Fibroblast of lung (primary cell): ENCODE data around the gene VMAC. TPM values are rescaled to one million over a fixed set of nuclear protein-coding genes. Genes with fewer than 3 reads are reported as not detected.

Source experiments
- DNase-seq, 2 donors: peaks; one replicate each; pipeline versions ENCODE4 v3.0.0 to v3.0.0-alpha.2; 2010; ENCODE audit warnings: low read depth in 2 of 2
- H2AFZ ChIP-seq: 2 replicates; pipeline ENCODE4 v1.5.1; 2012; ENCODE audit warnings: low read length, control low read depth, inconsistent platforms
- H3K27ac ChIP-seq: 2 replicates; pipeline ENCODE4 v1.5.1; 2011; ENCODE audit warnings: low read length, control low read depth; ENCODE audit not compliant: insufficient read depth
- H3K27me3 ChIP-seq: 2 replicates; pipeline ENCODE4 v1.5.1; 2011; ENCODE audit warnings: mild to moderate bottlenecking, low read length; ENCODE audit not compliant: control insufficient read depth, insufficient read depth
- H3K36me3 ChIP-seq: 2 replicates; pipeline ENCODE4 v1.5.1; 2011; ENCODE audit warnings: low read length; ENCODE audit not compliant: control insufficient read depth, insufficient read depth
- H3K4me1 ChIP-seq: 2 replicates; pipeline ENCODE4 v1.5.1; 2011; ENCODE audit warnings: low read length; ENCODE audit not compliant: control insufficient read depth, insufficient read depth; ENCODE audit errors: extremely low read depth
- H3K4me2 ChIP-seq: 2 replicates; pipeline ENCODE4 v1.5.1; 2011; ENCODE audit warnings: low read length, control low read depth; ENCODE audit not compliant: insufficient read depth; ENCODE audit errors: extremely low read depth
- H3K4me3 ChIP-seq, 4 experiments: fragments of 200-600 bp in 1 of 4; sonication (generic) in 1 of 4; replicated peaks in 1 of 4; 2 replicates each; pipeline ENCODE4 v1.5.1; 2011 to 2016; ENCODE audit warnings: low read length in 4 of 4, low read depth in 3 of 4, mild to moderate bottlenecking in 3 of 4, control low read depth in 2 of 4, inconsistent platforms in 1 of 4, mixed read lengths in 1 of 4; ENCODE audit not compliant: insufficient read depth in 1 of 4; ENCODE audit errors: control extremely low read depth in 1 of 4
- H3K79me2 ChIP-seq: 2 replicates; pipeline ENCODE4 v1.5.1; 2012; ENCODE audit warnings: mild to moderate bottlenecking, low read length, inconsistent platforms; ENCODE audit not compliant: control insufficient read depth, insufficient read depth
- H3K9ac ChIP-seq: 2 replicates; pipeline ENCODE4 v1.5.1; 2011; ENCODE audit warnings: mild to moderate bottlenecking, low read length, control low read depth; ENCODE audit not compliant: insufficient read depth
- H3K9me3 ChIP-seq: 2 replicates; pipeline ENCODE4 v1.5.1; 2012; ENCODE audit warnings: low read depth, low read length; ENCODE audit not compliant: control insufficient read depth, insufficient read depth
- H4K20me1 ChIP-seq: 2 replicates; pipeline ENCODE4 v1.5.1; 2011; ENCODE audit warnings: low read length; ENCODE audit not compliant: control insufficient read depth, insufficient read depth; ENCODE audit errors: extremely low read depth
- EZH2 ChIP-seq: IDR thresholded peaks from 2 replicates; pipeline ENCODE4 v1.5.1; 2012; ENCODE audit warnings: low read length, control low read depth, mild to moderate bottlenecking; ENCODE audit errors: missing control alignments
- polyA plus RNA-seq, 2 donors: library from polyadenylated mRNA; depleted of rRNA in 1 of 2; stranded (reverse) in 1 of 2; unstranded in 1 of 2; fragments of >200 nt; gene quantifications; 2 replicates each; pipeline ENCODE4 v1.2.1, GENCODE V29; 2011 to 2012; ENCODE audit warnings: missing spikeins in 1 of 2
- total RNA-seq: library from RNA; depleted of rRNA; stranded (reverse); fragments of >200 nt; gene quantifications from 2 replicates; pipeline ENCODE4 v1.2.1, GENCODE V29; 2014
- TF ChIP-seq, protein P1 (sequence below), 2 donors: IDR thresholded peaks in 1 of 2; conservative IDR thresholded peaks in 1 of 2; 1 replicate in 1 of 2; 2 replicates in 1 of 2; pipeline ENCODE4 v1.5.1; 2011 to 2012; ENCODE audit warnings: low read length in 2 of 2, control low read depth in 1 of 2, inconsistent platforms in 1 of 2, low read depth in 1 of 2, mild to moderate bottlenecking in 1 of 2

Gene VMAC
- total and polyA plus RNA-seq, 2 donors (not counting 1 experiment from before 2014, with no cell fraction given) = 1.7 to 8.3 TPM

DNA sequence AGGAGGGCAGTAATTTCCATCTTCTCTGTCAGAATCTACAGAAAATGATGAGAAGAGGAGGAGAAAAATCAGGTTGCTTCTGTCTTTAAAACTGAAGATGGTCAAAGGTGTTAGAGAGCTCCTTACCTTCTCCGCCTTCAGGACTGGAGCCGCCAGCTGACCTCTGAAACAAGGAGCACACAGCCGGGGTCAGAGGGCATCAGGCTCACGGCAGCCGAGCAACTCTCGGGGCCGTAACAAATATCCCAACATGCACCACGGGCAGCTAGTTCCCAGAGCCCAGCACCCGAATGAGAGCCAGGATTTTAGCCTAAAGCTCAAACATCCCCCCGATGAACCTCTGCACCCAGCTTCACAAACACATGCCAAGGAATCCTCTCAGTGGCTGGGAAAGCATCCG, 37.0 kb downstream of the VMAC start:
- no peaks in the 10 kb centered on the region for H4K20me1 ChIP-seq
- peaks cover 6% of the 10 kb centered on the region for H3K36me3 ChIP-seq
- H3K27me3 ChIP-seq = no peaks in the 10 kb centered on the region
- TF ChIP-seq, protein P1, sequence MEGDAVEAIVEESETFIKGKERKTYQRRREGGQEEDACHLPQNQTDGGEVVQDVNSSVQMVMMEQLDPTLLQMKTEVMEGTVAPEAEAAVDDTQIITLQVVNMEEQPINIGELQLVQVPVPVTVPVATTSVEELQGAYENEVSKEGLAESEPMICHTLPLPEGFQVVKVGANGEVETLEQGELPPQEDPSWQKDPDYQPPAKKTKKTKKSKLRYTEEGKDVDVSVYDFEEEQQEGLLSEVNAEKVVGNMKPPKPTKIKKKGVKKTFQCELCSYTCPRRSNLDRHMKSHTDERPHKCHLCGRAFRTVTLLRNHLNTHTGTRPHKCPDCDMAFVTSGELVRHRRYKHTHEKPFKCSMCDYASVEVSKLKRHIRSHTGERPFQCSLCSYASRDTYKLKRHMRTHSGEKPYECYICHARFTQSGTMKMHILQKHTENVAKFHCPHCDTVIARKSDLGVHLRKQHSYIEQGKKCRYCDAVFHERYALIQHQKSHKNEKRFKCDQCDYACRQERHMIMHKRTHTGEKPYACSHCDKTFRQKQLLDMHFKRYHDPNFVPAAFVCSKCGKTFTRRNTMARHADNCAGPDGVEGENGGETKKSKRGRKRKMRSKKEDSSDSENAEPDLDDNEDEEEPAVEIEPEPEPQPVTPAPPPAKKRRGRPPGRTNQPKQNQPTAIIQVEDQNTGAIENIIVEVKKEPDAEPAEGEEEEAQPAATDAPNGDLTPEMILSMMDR (conservative IDR thresholded peaks at IDR 0.05 in 1 of 2, IDR thresholded peaks at IDR 0.05 in 1 of 2; ENCODE audit: low read depth in 1 of 2, low read length in 2 of 2) = no peak
- TF ChIP-seq EZH2 = no peak
- H2AFZ ChIP-seq = no peak overlapping the region
- no peak overlapping the region for H3K4me3 ChIP-seq
- no peak overlapping the region for H3K27ac ChIP-seq
- no peak for DNase-seq
- H3K4me2 ChIP-seq = no peak overlapping the region
- H3K4me1 ChIP-seq = peaks cover 16% of the 10 kb centered on the region
- peaks cover 28% of the 10 kb centered on the region for H3K79me2 ChIP-seq
- H3K9ac ChIP-seq = no peak overlapping the region
- no peaks in the 10 kb centered on the region for H3K9me3 ChIP-seq

GRCh38 chr19:5943045-5943444, 38.4 kb downstream of the VMAC start:
- TF ChIP-seq, protein P1 (conservative IDR thresholded peaks at IDR 0.05 in 1 of 2, IDR thresholded peaks at IDR 0.05 in 1 of 2; ENCODE audit: low read depth in 1 of 2, low read length in 2 of 2) = no peak
- TF ChIP-seq EZH2 = no peak
- Histone ChIP-seq H3K4me1 (peaks cover 18% of the 10 kb centered on the region), H3K27me3 (no peaks in the 10 kb centered on the region), H4K20me1 (no peaks in the 10 kb centered on the region), H3K27ac (peak overlapping the region; percentile 46), H3K4me2 (no peak overlapping the region), H3K9me3 (no peaks in the 10 kb centered on the region), H3K4me3 (no peak overlapping the region), H3K9ac (no peak overlapping the region), H3K79me2 (peaks cover 30% of the 10 kb centered on the region), H2AFZ (no peak overlapping the region), H3K36me3 (peaks cover 6% of the 10 kb centered on the region)
- DNase-seq = no peak

- Histone ChIP-seq H3K4me2 (peak overlapping the region; percentile 16), H3K79me2 (peaks cover 30% of the 10 kb centered on the region), H2AFZ (no peak overlapping the region), H3K27me3 (no peaks in the 10 kb centered on the region), H3K9me3 (no peaks in the 10 kb centered on the region), H3K4me1 (peaks cover 18% of the 10 kb centered on the region), H3K27ac (peak overlapping the region; percentile 46), H4K20me1 (no peaks in the 10 kb centered on the region), H3K9ac (no peak overlapping the region), H3K36me3 (peaks cover 6% of the 10 kb centered on the region), H3K4me3 (no peak overlapping the region)
- peak; percentile 52 to 65 for DNase-seq
- TF ChIP-seq EZH2 = no peak
- TF ChIP-seq, protein P1 (conservative IDR thresholded peaks at IDR 0.05 in 1 of 2, IDR thresholded peaks at IDR 0.05 in 1 of 2; ENCODE audit: low read depth in 1 of 2, low read length in 2 of 2) = no peak
Observed at GRCh38 chr19:5943623-5944022, 39.0 kb downstream of the VMAC start.
